Epithelial cell of proximal tubule (primary cell): Measurements from ENCODE around the gene FNIP2. TPM values are rescaled to one million over a fixed set of nuclear protein-coding genes. Genes with fewer than 3 reads are reported as not detected.
"Not testable (repeated sequence)": the region's sequence is repeated elsewhere in the genome, so short reads cannot be mapped to it uniquely, and the experiment has no call there.

ENCODE experiments used
- DNase-seq: peaks from one replicate; pipeline ENCODE4 v3.0.0-alpha.2; 2011; ENCODE audit warnings: low read depth
- H3K4me3 ChIP-seq: 2 replicates; pipeline ENCODE4 v1.5.1; 2011; ENCODE audit warnings: low read depth, mild to moderate bottlenecking, low read length
- CTCF ChIP-seq: conservative IDR thresholded peaks from 2 replicates; pipeline ENCODE4 v1.5.1; 2012; ENCODE audit warnings: low read depth, mild to moderate bottlenecking, low read length
- total RNA-seq: library from RNA; depleted of rRNA; stranded (reverse); fragments of >200 nt; gene quantifications from 2 replicates; pipeline ENCODE4 v1.2.3, GENCODE V29; 2015

The FNIP2 gene
- total RNA-seq, 1 donor from 2014 or later: 16.2 TPM

GRCh38 chr4:158826057-158826456 is 57.2 kb downstream of the FNIP2 start:
- no peak for TF ChIP-seq CTCF
- no peak overlapping the region for H3K4me3 ChIP-seq
- no peak for DNase-seq

- H3K4me3 ChIP-seq: no peak overlapping the region
- no peak for TF ChIP-seq CTCF
- no peak for DNase-seq
Measured at GRCh38 chr4:158826882-158827281, 58.1 kb downstream of the FNIP2 start.

- TF ChIP-seq CTCF: no peak
- no peak overlapping the region for H3K4me3 ChIP-seq
- DNase-seq: no peak
Measured at GRCh38 chr4:158827543-158827981, 58.7 kb downstream of the FNIP2 start.

GRCh38 chr4:158828151-158828550 is 59.3 kb downstream of the FNIP2 start:
- H3K4me3 ChIP-seq: not testable (repeated sequence)

GRCh38 chr4:158829254-158829653 is 60.4 kb downstream of the FNIP2 start:
- no peak for TF ChIP-seq CTCF
- no peak for DNase-seq
- no peak overlapping the region for H3K4me3 ChIP-seq

More at GRCh38 chr4:158828151-158828550, 59.3 kb downstream of the FNIP2 start:
- not testable (repeated sequence) for DNase-seq

GRCh38 chr4:158833602-158834001 is 64.8 kb downstream of the FNIP2 start:
- no peak for DNase-seq
- TF ChIP-seq CTCF: no peak
- no peak overlapping the region for H3K4me3 ChIP-seq

- no peak overlapping the region for H3K4me3 ChIP-seq
- DNase-seq: no peak
- TF ChIP-seq CTCF: no peak
Measured at GRCh38 chr4:158835226-158836001, 66.6 kb downstream of the FNIP2 start.
